Uterus (tissue), 2 donors: ENCODE data around the gene PSMD6.

Source experiments
- CTCF ChIP-seq, 4 experiments: fragments of 200-600 bp in 2 of 4; fragments of 450-650 bp in 2 of 4; sonication (generic) in 2 of 4; IDR thresholded peaks; one replicate each; pipeline ENCODE4 v1.5.1; 2016 to 2019; ENCODE audit warnings: antibody characterized with exemption in 4 of 4, mild to moderate bottlenecking in 2 of 4, moderate library complexity in 1 of 4
- POLR2A ChIP-seq, 2 donors: fragments of 450-650 bp; IDR thresholded peaks; one replicate each; pipeline ENCODE4 v1.6.1; 2016; ENCODE audit warnings: antibody characterized with exemption in 2 of 2, mild to moderate bottlenecking in 1 of 2, moderate library complexity in 1 of 2

- TF ChIP-seq POLR2A (IDR thresholded peaks at IDR 0.05) (no peak), CTCF (IDR thresholded peaks at IDR 0.05) (no peak)
Observed at GRCh38 chr3:64009528-64009927, 13.8 kb downstream of the PSMD6 start.
